OCI-LY1 (cell line): ENCODE data around the gene BAIAP2.
"Not testable (repeated sequence)": the region's sequence is repeated elsewhere in the genome, so short reads cannot be mapped to it uniquely, and the experiment has no call there.

ENCODE experiments used
- H2AFZ ChIP-seq: fragments of 200-600 bp; sonication (generic), shearing (Covaris generic); 2 replicates; pipeline ENCODE4 v1.6.0; 2014; ENCODE audit warnings: antibody characterized with exemption, mild to moderate bottlenecking, low read length
- H3F3A ChIP-seq: fragments of 200-600 bp; sonication (generic), shearing (Covaris generic); 2 replicates; pipeline ENCODE4 v1.6.0; 2014; ENCODE audit warnings: mild to moderate bottlenecking, antibody characterized with exemption, low read length, moderate library complexity; ENCODE audit not compliant: insufficient read depth
- H3K27ac ChIP-seq: fragments of 200-600 bp; sonication (generic); 2 replicates; pipeline ENCODE4 v1.5.1; 2014; ENCODE audit warnings: low read length, mixed run types, mild to moderate bottlenecking, low read depth; ENCODE audit not compliant: poor library complexity, severe bottlenecking
- H3K27me3 ChIP-seq: fragments of 200-600 bp; sonication (generic); 2 replicates; pipeline ENCODE4 v1.6.0; 2014; ENCODE audit warnings: antibody characterized with exemption, mild to moderate bottlenecking, low read length, moderate library complexity; ENCODE audit not compliant: insufficient read depth
- H3K36me3 ChIP-seq: fragments of 200-600 bp; sonication (generic); 2 replicates; pipeline ENCODE4 v1.6.1; 2014; ENCODE audit warnings: mild to moderate bottlenecking, antibody characterized with exemption, low read length, moderate library complexity, mixed read lengths; ENCODE audit not compliant: insufficient read depth
- H3K4me1 ChIP-seq: fragments of 200-600 bp; sonication (generic); 2 replicates; pipeline ENCODE4 v1.5.1; 2014; ENCODE audit warnings: mild to moderate bottlenecking, low read length, moderate library complexity; ENCODE audit not compliant: insufficient read depth, severe bottlenecking
- H3K4me2 ChIP-seq: fragments of 200-600 bp; sonication (generic), shearing (Covaris generic); 2 replicates; pipeline ENCODE4 v1.6.1; 2014; ENCODE audit warnings: low read length
- H3K4me3 ChIP-seq: fragments of 200-600 bp; sonication (generic); 2 replicates; pipeline ENCODE4 v1.5.1; 2014; ENCODE audit warnings: low read length, low read depth, mild to moderate bottlenecking, mixed read lengths; ENCODE audit not compliant: poor library complexity, severe bottlenecking
- H3K79me2 ChIP-seq: fragments of 200-600 bp; shearing (Covaris generic); 2 replicates; pipeline ENCODE4 v1.6.1; 2016; ENCODE audit warnings: mixed run types, low read length, mixed read lengths; ENCODE audit not compliant: insufficient read depth
- H3K9ac ChIP-seq: fragments of 200-600 bp; sonication (generic), shearing (Covaris generic); 2 replicates; pipeline ENCODE4 v1.6.1; 2014; ENCODE audit warnings: mild to moderate bottlenecking, low read length, mixed read lengths
- H3K9me2 ChIP-seq: fragments of 200-600 bp; sonication (generic), shearing (Covaris generic); 2 replicates; pipeline ENCODE4 v1.6.1; 2014; ENCODE audit warnings: low read depth, mild to moderate bottlenecking, low read length, mixed read lengths
- H3K9me3 ChIP-seq: fragments of 200-600 bp; shearing (Covaris generic); 2 replicates; pipeline ENCODE4 v1.6.1; 2014; ENCODE audit warnings: low read length, mixed read lengths
- H4K20me1 ChIP-seq: fragments of 200-600 bp; sonication (generic), shearing (Covaris generic); 2 replicates; pipeline ENCODE4 v1.6.0; 2016; ENCODE audit warnings: mild to moderate bottlenecking, low read length; ENCODE audit not compliant: insufficient read depth
- EZH2 ChIP-seq: fragments of 200-600 bp; sonication (generic), shearing (Covaris generic); IDR thresholded peaks from 2 replicates; pipeline ENCODE4 v1.8.0; 2017; ENCODE audit warnings: borderline replicate concordance, mixed run types, mild to moderate bottlenecking, antibody characterized with exemption, low read length, moderate library complexity, mixed read lengths
- TF ChIP-seq, protein P1 (sequence below): fragments of 200-600 bp; sonication (generic), shearing (Covaris generic); IDR thresholded peaks from 2 replicates; pipeline ENCODE4 v1.5.1; 2017; ENCODE audit warnings: mild to moderate bottlenecking, antibody characterized with exemption, low read length, moderate library complexity, mixed read lengths

BAIAP2 gene

DNA sequence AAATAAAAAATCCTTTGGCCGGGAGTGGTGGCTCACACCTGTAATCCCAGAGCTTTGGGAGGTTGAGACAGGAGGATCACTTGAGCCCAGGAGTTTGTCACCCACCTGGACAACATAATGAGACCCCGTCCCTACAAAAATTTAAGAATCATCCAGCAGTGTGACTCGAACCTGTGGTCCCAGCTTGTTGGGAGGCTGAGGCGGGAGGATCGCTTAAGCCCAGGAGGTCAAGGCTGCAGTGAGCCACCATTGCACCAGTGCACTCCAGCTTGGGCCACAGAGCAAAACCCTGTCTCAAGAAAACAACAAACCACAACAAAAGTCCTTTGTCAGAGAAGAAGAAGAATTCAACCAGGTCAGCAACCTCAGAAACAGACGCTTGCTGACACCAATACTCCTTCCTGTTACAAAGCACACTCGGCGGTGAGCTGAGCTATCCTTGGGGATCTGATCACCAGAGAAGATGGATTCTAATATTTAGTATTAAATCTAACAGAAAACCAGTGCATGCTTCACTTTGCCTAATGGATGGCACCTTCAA lies 117.4 kb downstream of the BAIAP2 start:
- no peaks in the 10 kb centered on the region for H3K36me3 ChIP-seq
- H3K79me2 ChIP-seq, result no peaks in the 10 kb centered on the region
- peaks cover 4% of the 10 kb centered on the region for H3K27me3 ChIP-seq
- no peak overlapping the region for H3K9ac ChIP-seq
- H3F3A ChIP-seq, result no peaks in the 10 kb centered on the region
- no peak overlapping the region for H3K27ac ChIP-seq
- no peak overlapping the region for H2AFZ ChIP-seq
- H3K4me3 ChIP-seq, result no peak overlapping the region
- no peak for TF ChIP-seq EZH2
- TF ChIP-seq, protein P1, sequence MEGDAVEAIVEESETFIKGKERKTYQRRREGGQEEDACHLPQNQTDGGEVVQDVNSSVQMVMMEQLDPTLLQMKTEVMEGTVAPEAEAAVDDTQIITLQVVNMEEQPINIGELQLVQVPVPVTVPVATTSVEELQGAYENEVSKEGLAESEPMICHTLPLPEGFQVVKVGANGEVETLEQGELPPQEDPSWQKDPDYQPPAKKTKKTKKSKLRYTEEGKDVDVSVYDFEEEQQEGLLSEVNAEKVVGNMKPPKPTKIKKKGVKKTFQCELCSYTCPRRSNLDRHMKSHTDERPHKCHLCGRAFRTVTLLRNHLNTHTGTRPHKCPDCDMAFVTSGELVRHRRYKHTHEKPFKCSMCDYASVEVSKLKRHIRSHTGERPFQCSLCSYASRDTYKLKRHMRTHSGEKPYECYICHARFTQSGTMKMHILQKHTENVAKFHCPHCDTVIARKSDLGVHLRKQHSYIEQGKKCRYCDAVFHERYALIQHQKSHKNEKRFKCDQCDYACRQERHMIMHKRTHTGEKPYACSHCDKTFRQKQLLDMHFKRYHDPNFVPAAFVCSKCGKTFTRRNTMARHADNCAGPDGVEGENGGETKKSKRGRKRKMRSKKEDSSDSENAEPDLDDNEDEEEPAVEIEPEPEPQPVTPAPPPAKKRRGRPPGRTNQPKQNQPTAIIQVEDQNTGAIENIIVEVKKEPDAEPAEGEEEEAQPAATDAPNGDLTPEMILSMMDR, result no peak
- no peaks in the 10 kb centered on the region for H3K9me3 ChIP-seq
- H4K20me1 ChIP-seq, result no peaks in the 10 kb centered on the region
- H3K9me2 ChIP-seq, result no peaks in the 10 kb centered on the region
- no peak overlapping the region for H3K4me2 ChIP-seq
- peaks cover 8% of the 10 kb centered on the region for H3K4me1 ChIP-seq

DNA sequence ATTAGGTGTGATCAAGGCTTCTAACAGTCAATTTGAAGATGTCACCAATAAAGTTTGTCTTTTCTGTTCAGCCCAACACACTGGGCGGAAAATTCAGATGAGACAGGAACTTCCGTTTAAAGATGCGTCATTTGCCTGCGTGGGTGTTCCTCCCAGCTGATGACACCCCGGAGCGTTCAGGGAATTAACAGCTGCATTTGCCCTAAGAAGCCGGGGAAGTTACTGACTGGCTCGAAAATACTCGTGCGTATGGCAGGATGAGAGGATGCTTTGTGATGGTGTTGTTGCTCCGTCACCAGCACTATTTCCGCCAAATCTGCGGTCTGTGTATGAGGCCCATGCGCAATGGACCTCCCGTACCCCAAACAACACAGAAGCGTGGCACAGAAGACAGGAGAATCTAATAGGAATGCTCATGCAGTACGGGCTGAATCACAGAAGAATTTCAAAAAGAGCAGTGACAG lies 118.4 kb downstream of the BAIAP2 start:
- Histone ChIP-seq H3F3A (no peaks in the 10 kb centered on the region), H2AFZ (peak overlapping the region; percentile 40; the same call in 1 of the 2 replicates)

DNA sequence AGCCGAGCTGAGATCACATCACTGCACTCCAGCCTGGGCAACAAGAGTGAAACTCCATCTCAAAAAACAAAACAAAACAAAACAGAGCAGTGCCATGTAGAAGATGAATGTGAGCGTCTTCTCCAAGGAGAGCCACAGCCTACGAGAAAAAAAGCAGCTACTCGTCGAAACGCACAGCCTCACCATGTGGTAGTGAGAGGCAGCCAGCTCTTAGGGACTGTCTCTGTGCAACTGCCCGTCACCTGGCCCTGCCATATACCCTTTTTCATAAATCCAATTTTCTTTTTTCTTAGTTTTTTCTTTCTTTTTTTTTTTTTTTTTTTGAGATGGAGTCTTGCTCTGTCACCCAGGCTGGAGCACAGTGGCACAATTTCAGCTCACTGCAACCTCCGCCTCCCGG lies 119.1 kb downstream of the BAIAP2 start:
- not testable (repeated sequence) for H3K79me2 ChIP-seq, H3K36me3 ChIP-seq, H3K4me1 ChIP-seq, H3K4me3 ChIP-seq, H3K9ac ChIP-seq, H3K9me2 ChIP-seq, H4K20me1 ChIP-seq, H2AFZ ChIP-seq, H3K4me2 ChIP-seq, H3K27ac ChIP-seq, H3K27me3 ChIP-seq, H3F3A ChIP-seq, H3K9me3 ChIP-seq

More for the DNA sequence above, 118.4 kb downstream of the BAIAP2 start:
- no peaks in the 10 kb centered on the region for H3K9me2 ChIP-seq
- no peaks in the 10 kb centered on the region for H4K20me1 ChIP-seq
- H3K27me3 ChIP-seq, result peaks cover 2% of the 10 kb centered on the region
- no peaks in the 10 kb centered on the region for H3K79me2 ChIP-seq
- no peaks in the 10 kb centered on the region for H3K36me3 ChIP-seq
- H3K9ac ChIP-seq, result no peak overlapping the region
- H3K4me1 ChIP-seq, result peaks cover 8% of the 10 kb centered on the region
- H3K9me3 ChIP-seq, result no peaks in the 10 kb centered on the region
- TF ChIP-seq EZH2, result no peak
- TF ChIP-seq, protein P1, result no peak
- no peak overlapping the region for H3K27ac ChIP-seq
- peak overlapping the region; percentile 72 for H3K4me2 ChIP-seq
- peak overlapping the region; percentile 37 for H3K4me3 ChIP-seq

DNA sequence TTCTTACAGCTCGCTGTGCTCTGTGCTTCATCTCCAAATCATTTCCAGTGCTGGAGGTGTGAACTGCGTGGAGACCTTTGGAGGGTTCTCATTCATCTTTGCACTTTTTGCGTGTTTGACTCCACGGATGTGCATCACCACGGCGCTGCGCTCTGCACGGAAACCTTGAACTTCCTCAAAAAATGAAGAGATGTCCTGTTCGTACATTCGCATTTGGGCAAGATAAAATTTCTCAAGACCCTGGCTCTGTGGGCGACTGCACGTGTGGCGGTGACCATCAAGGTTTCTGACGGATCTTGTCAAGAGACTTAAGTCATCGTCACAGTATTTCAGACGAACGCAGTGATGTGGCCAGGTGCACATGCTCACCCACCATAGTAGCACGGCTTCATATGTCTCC lies 120.0 kb downstream of the BAIAP2 start:
- Histone ChIP-seq H3K79me2 (no peaks in the 10 kb centered on the region), H3K9me3 (no peaks in the 10 kb centered on the region), H3K27me3 (peaks cover 4% of the 10 kb centered on the region; the same call in 1 of the 2 replicates), H3K9me2 (no peaks in the 10 kb centered on the region), H3K9ac (no peak overlapping the region), H2AFZ (no peak overlapping the region), H3F3A (no peaks in the 10 kb centered on the region), H3K27ac (no peak overlapping the region), H3K4me3 (no peak overlapping the region), H3K4me1 (peaks cover 8% of the 10 kb centered on the region), H4K20me1 (no peaks in the 10 kb centered on the region), H3K36me3 (no peaks in the 10 kb centered on the region), H3K4me2 (no peak overlapping the region)
- TF ChIP-seq EZH2, result no peak
- TF ChIP-seq, protein P1, result no peak
